Measurements from ENCODE around the gene CGREF1.
A peak's percentile ranks its signal among the peaks of the same experiment; 100 is the strongest.
"Not testable (repeated sequence)": the region's sequence is repeated elsewhere in the genome, so short reads cannot be mapped to it uniquely, and the experiment has no call there.

Gene CGREF1

GRCh38 chr2:27111392-27112078, 7.4 kb downstream of the CGREF1 start:
- DNase-seq (ENCODE audit: low spot score): not testable (repeated sequence)

- DNase-seq (ENCODE audit: low spot score): not testable (repeated sequence)
Observed at GRCh38 chr2:27110603-27111352, 8.2 kb downstream of the CGREF1 start.

- no peak for DNase-seq (ENCODE audit: low spot score)
Observed at GRCh38 chr2:27109083-27109482, 9.8 kb downstream of the CGREF1 start.

GRCh38 chr2:27108221-27108620, 10.7 kb downstream of the CGREF1 start:
- DNase-seq (ENCODE audit: low spot score): no peak

- no peak for DNase-seq (ENCODE audit: low spot score)
Observed at GRCh38 chr2:27105981-27106380, 12.9 kb downstream of the CGREF1 start.

- no peak for DNase-seq (ENCODE audit: low spot score)
Observed at GRCh38 chr2:27102329-27102728, 16.6 kb downstream of the CGREF1 start.

GRCh38 chr2:27100036-27100435, 18.9 kb downstream of the CGREF1 start:
- no peak for DNase-seq (ENCODE audit: low spot score)

GRCh38 chr2:27099334-27099955, 19.5 kb downstream of the CGREF1 start:
- DNase-seq (ENCODE audit: low spot score): no peak

- no peak for DNase-seq (ENCODE audit: low spot score)
Observed at GRCh38 chr2:27097341-27097740, 21.6 kb downstream of the CGREF1 start.

GRCh38 chr2:27096748-27097297, 22.1 kb downstream of the CGREF1 start:
- DNase-seq (ENCODE audit: low spot score): no peak

GRCh38 chr2:27095745-27096651, 22.9 kb downstream of the CGREF1 start:
- peak; percentile 76 for DNase-seq (ENCODE audit: low spot score)

- no peak for DNase-seq (ENCODE audit: low spot score)
Observed at GRCh38 chr2:27095427-27095744, 23.5 kb downstream of the CGREF1 start.

GRCh38 chr2:27094353-27094984, 24.5 kb downstream of the CGREF1 start:
- DNase-seq (ENCODE audit: low spot score): no peak

GRCh38 chr2:27093430-27094352, 25.2 kb downstream of the CGREF1 start:
- DNase-seq (ENCODE audit: low spot score): no peak

- DNase-seq (ENCODE audit: low spot score): no peak
Observed at GRCh38 chr2:27092696-27093429, 26.1 kb downstream of the CGREF1 start.

GRCh38 chr2:27091746-27092695, 26.9 kb downstream of the CGREF1 start:
- no peak for DNase-seq (ENCODE audit: low spot score)

GRCh38 chr2:27089111-27089954, 29.6 kb downstream of the CGREF1 start:
- no peak for DNase-seq (ENCODE audit: low spot score)

GRCh38 chr2:27088634-27089033, 30.3 kb downstream of the CGREF1 start:
- no peak for DNase-seq (ENCODE audit: low spot score)

All from ecto neural progenitor cell (in vitro differentiated cells).